GM21423 (cell line): Measurements from ENCODE around the gene PTCH1.

Source experiments
- ATAC-seq: cut with Tn5 transposase; IDR thresholded peaks from one replicate; pipeline ENCODE4 v1.9.1; 2021; ENCODE audit warnings: mild to moderate bottlenecking, moderate library complexity; ENCODE audit not compliant: unreplicated experiment

Gene PTCH1

GRCh38 chr9:95516734-95517558 lies at the start of gene PTCH1:
TSS of gene PTCH1 (minus strand) at chr9:95516971.
- ATAC-seq, result no peak

GRCh38 chr9:95565982-95566381 lies 49.2 kb upstream of the PTCH1 start:
- ATAC-seq, result no peak

GRCh38 chr9:95561913-95562312 lies 45.1 kb upstream of the PTCH1 start:
- no peak for ATAC-seq

- no peak for ATAC-seq
These were observed 40.4 kb upstream of the PTCH1 start for GRCh38 chr9:95557142-95557541.

- ATAC-seq, result no peak
These were observed 39.8 kb upstream of the PTCH1 start for GRCh38 chr9:95556521-95556920.

GRCh38 chr9:95552814-95553546 lies 36.2 kb upstream of the PTCH1 start:
- ATAC-seq, result no peak

GRCh38 chr9:95552255-95552654 lies 35.5 kb upstream of the PTCH1 start:
- ATAC-seq, result no peak

- ATAC-seq, result no peak
These were observed 34.6 kb upstream of the PTCH1 start for GRCh38 chr9:95551406-95551805.

GRCh38 chr9:95545831-95546567 lies 29.2 kb upstream of the PTCH1 start:
- ATAC-seq, result no peak

- no peak for ATAC-seq
These were observed 17.4 kb upstream of the PTCH1 start for GRCh38 chr9:95533996-95534680.

GRCh38 chr9:95529910-95530309 lies 13.1 kb upstream of the PTCH1 start:
- ATAC-seq, result no peak

- ATAC-seq, result no peak
These were observed 12.2 kb upstream of the PTCH1 start for GRCh38 chr9:95528908-95529502.

GRCh38 chr9:95522871-95523370 lies 6.2 kb upstream of the PTCH1 start:
- no peak for ATAC-seq

GRCh38 chr9:95521699-95522098 lies 4.9 kb upstream of the PTCH1 start:
- ATAC-seq, result no peak

GRCh38 chr9:95517559-95518425 lies 1.0 kb upstream of the PTCH1 start:
- no peak for ATAC-seq

GRCh38 chr9:95516221-95516733 lies 494 bp downstream of the PTCH1 start:
- no peak for ATAC-seq

- no peak for ATAC-seq
These were observed 1.3 kb downstream of the PTCH1 start for GRCh38 chr9:95515272-95516113.

- no peak for ATAC-seq
These were observed 2.4 kb downstream of the PTCH1 start for GRCh38 chr9:95514342-95514741.
